Measurements from ENCODE around the gene FKBP1A.
A peak's percentile ranks its signal among the peaks of the same experiment; 100 is the strongest.

FKBP1A gene

DNA sequence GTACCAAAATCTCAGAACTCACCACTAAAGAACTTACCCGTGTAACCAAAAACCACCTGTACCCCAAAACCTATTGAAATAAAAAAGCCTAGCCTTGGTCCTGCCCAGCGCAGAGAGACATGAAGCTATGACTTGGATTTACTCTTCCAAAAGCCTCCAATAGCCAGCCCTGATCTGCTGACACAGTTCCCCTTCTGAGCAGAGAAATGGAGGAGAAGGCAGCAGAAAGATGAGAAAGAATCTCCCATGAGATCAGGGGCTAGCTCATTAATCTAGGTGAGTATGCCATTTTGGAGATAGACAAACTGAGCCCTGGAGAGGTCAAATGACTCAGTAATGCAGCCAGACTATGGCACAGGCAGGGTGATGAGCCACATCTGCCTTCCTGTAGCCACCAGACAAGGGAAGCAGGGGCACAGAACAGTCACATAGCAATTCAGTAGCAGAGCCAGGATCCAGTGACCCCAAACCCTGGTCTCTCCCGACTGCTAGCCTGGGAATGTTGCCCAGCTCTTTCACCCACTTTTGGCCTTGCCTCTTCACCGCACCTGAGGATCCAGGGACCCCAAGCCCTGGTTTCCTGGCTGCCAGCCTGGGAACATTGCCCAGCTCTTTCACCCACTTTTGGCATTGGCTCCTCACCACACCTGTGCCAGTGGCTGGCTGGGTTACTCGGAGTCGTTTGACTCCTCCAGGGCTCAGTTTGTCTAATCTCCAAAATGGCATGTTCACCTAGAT, 56.7 kb downstream of the FKBP1A start:
- TF ChIP-seq EP300 (IDR thresholded peaks at IDR 0.05; ENCODE audit: borderline replicate concordance) (no peak), CEBPB (IDR thresholded peaks at IDR 0.05) (no peak), REST (IDR thresholded peaks at IDR 0.05; ENCODE audit: low read depth) (no peak), TCF12 (IDR thresholded peaks at IDR 0.05; ENCODE audit: low read depth) (0 out of 2 replicates have a peak, but pooled peaks have one; percentile 9), TEAD4 (IDR thresholded peaks at IDR 0.05) (no peak), TAF1 (IDR thresholded peaks at IDR 0.05; ENCODE audit: low read depth) (no peak), NFIC (IDR thresholded peaks at IDR 0.05) (no peak; the same call in none of the 2 replicates), EGR1 (IDR thresholded peaks at IDR 0.05) (no peak), YY1 (IDR thresholded peaks at IDR 0.05; ENCODE audit: low read depth) (no peak), CREB1 (IDR thresholded peaks at IDR 0.05; ENCODE audit: low read depth) (no peak), ZBTB7A (IDR thresholded peaks at IDR 0.05; ENCODE audit: low read depth) (no peak), FOXM1 (IDR thresholded peaks at IDR 0.05; ENCODE audit: borderline replicate concordance, low read depth) (no peak)
- TF ChIP-seq, protein P1, sequence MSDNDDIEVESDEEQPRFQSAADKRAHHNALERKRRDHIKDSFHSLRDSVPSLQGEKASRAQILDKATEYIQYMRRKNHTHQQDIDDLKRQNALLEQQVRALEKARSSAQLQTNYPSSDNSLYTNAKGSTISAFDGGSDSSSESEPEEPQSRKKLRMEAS (IDR thresholded peaks at IDR 0.05): peak; percentile 10; the same call in 1 of the 2 replicates

DNA sequence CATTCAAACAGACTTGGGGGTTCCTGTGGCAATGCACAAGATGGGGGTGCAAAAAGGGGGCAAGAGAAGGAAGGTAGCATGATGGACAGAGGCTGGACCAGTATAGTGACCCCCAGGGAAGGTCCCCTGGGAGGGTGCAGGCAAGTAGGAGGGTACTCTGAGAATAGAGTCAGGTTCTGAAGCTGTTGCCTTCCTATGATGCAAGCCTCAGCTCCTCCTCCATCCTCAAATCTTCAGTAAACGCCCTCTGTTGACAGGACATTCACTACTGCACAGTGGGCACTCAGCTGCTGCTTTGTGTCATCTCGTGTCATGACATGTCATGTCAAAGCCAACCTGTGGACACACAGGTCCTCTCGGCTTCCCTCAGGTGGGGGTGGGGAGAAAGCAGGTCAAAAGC, 58.1 kb downstream of the FKBP1A start:
- TF ChIP-seq CEBPB (IDR thresholded peaks at IDR 0.05) (0 out of 2 replicates have a peak, but pooled peaks have one; percentile 9), EGR1 (IDR thresholded peaks at IDR 0.05) (no peak)

- TF ChIP-seq CEBPB (IDR thresholded peaks at IDR 0.05): no peak
Observed at GRCh38 chr20:1334370-1334731, 58.5 kb downstream of the FKBP1A start.

DNA sequence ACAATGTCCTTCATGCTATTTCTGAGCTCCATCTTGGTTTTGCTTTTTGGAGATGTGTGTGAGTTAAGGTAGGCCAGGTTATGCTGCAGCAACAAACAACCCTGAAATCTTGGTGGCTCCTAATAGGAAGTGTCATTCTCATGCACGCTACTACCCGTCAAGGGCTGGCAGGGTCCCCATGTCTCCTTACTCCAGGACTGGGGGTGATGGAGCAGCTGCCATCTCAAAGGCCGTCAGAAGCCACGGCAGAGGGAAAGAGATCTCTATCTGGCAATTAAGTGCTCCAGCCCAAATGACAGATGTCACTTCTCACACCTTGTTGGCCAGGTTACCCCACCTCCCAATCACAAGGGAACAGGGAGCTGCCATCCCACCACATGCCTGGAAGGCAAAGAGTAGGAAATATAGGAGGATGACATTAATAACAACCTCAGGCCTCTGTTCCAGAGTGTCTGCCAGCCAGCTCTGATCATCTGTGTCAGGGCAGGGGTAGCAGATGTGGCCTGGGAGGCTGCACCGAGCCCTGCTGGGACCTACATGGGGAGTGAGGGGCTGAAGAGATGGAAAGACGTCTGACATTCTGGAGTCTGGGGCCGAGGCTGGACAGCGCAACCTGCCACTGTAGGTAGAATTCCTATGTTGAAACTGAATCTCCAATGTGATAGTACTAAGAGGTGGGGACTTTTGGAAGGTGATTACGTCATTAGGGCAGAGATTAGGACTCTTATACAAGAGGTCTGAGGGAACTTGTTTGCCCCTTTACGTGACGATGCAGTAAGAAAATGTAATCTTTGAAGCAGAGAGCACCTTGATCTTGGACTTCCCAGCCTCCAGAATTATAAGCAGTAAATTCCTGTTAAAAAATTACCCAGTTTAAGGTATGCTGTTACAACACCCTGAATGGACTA, 59.1 kb downstream of the FKBP1A start:
- TF ChIP-seq YY1 (IDR thresholded peaks at IDR 0.05; ENCODE audit: low read depth): no peak
- TF ChIP-seq TCF12 (IDR thresholded peaks at IDR 0.05; ENCODE audit: low read depth): no peak
- TF ChIP-seq EP300 (IDR thresholded peaks at IDR 0.05; ENCODE audit: borderline replicate concordance): no peak
- TF ChIP-seq USF1 (IDR thresholded peaks at IDR 0.05): no peak
- no peak for TF ChIP-seq ZBTB7A (IDR thresholded peaks at IDR 0.05; ENCODE audit: low read depth)
- TF ChIP-seq RAD21 (IDR thresholded peaks at IDR 0.05; ENCODE audit: low read depth): no peak
- TF ChIP-seq FOXM1 (IDR thresholded peaks at IDR 0.05; ENCODE audit: borderline replicate concordance, low read depth): no peak
- TF ChIP-seq TAF1 (IDR thresholded peaks at IDR 0.05; ENCODE audit: low read depth): no peak
- TF ChIP-seq NFIC (IDR thresholded peaks at IDR 0.05): no peak
- TF ChIP-seq TEAD4 (IDR thresholded peaks at IDR 0.05): no peak
- TF ChIP-seq, protein P1 (IDR thresholded peaks at IDR 0.05): no peak
- no peak for TF ChIP-seq EGR1 (IDR thresholded peaks at IDR 0.05)
- no peak for TF ChIP-seq CEBPB (IDR thresholded peaks at IDR 0.05)
- TF ChIP-seq REST (IDR thresholded peaks at IDR 0.05; ENCODE audit: low read depth): no peak
- no peak for TF ChIP-seq CREB1 (IDR thresholded peaks at IDR 0.05; ENCODE audit: low read depth)

- no peak for TF ChIP-seq EP300 (IDR thresholded peaks at IDR 0.05; ENCODE audit: borderline replicate concordance)
- no peak for TF ChIP-seq YY1 (IDR thresholded peaks at IDR 0.05; ENCODE audit: low read depth)
- TF ChIP-seq, protein P1 (IDR thresholded peaks at IDR 0.05): no peak
- no peak for TF ChIP-seq NFIC (IDR thresholded peaks at IDR 0.05)
- no peak for TF ChIP-seq ZBTB7A (IDR thresholded peaks at IDR 0.05; ENCODE audit: low read depth)
- TF ChIP-seq TCF12 (IDR thresholded peaks at IDR 0.05; ENCODE audit: low read depth): no peak
- no peak for TF ChIP-seq USF1 (IDR thresholded peaks at IDR 0.05)
- no peak for TF ChIP-seq RAD21 (IDR thresholded peaks at IDR 0.05; ENCODE audit: low read depth)
- no peak for TF ChIP-seq EGR1 (IDR thresholded peaks at IDR 0.05)
- no peak for TF ChIP-seq TEAD4 (IDR thresholded peaks at IDR 0.05)
- no peak for TF ChIP-seq REST (IDR thresholded peaks at IDR 0.05; ENCODE audit: low read depth)
- TF ChIP-seq FOXM1 (IDR thresholded peaks at IDR 0.05; ENCODE audit: borderline replicate concordance, low read depth): no peak
- no peak for TF ChIP-seq CEBPB (IDR thresholded peaks at IDR 0.05)
- no peak for TF ChIP-seq CREB1 (IDR thresholded peaks at IDR 0.05; ENCODE audit: low read depth)
- no peak for TF ChIP-seq TAF1 (IDR thresholded peaks at IDR 0.05; ENCODE audit: low read depth)
Observed at GRCh38 chr20:1332749-1333300, 60.0 kb downstream of the FKBP1A start.

Measured in Ishikawa (cell line).